Islet of Langerhans (tissue), 1 donor: ENCODE data around the gene ZBTB46.
"Not testable (repeated sequence)": the region's sequence is repeated elsewhere in the genome, so short reads cannot be mapped to it uniquely, and the experiment has no call there.

Source experiments
- FAIRE-seq: peaks from one replicate; lab custom pipeline; 2011; peaks lifted over from hg19 to GRCh38; lab: Jason Lieb, UNC

The ZBTB46 gene

DNA sequence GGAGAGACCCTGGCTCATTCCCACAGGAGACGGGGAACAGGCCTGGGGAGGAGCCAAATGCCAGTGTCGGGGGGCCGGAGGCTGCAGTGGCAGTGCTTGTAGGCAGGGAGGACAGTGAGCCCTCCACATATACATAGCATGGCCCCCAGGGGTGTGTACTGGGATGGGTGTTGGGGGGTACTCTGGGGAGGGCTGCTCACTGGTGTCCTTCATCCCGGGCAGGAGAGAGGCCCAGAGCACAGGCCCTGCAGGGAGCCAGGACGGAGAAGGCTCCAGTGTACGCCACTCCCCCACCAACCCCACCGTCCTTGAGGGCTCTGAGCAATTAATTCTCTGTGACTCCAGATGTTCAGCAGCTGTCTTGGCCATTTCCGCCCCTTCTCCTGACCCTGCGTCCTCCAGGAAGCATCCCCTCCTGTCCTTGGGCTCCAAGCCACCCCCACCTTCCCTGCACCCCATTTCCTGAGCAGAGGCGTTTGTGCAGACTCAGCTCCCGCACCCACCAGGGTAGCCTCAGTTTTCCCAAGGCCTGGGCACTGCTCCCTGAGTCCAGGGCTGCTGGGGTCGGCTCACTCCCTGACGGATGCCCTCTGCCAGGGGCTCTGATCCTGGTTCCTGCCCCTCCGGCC, 26.8 kb upstream of the ZBTB46 start:
- FAIRE-seq = no peak

GRCh38 chr20:63856098-63856511, 25.0 kb upstream of the ZBTB46 start:
- FAIRE-seq = no peak

DNA sequence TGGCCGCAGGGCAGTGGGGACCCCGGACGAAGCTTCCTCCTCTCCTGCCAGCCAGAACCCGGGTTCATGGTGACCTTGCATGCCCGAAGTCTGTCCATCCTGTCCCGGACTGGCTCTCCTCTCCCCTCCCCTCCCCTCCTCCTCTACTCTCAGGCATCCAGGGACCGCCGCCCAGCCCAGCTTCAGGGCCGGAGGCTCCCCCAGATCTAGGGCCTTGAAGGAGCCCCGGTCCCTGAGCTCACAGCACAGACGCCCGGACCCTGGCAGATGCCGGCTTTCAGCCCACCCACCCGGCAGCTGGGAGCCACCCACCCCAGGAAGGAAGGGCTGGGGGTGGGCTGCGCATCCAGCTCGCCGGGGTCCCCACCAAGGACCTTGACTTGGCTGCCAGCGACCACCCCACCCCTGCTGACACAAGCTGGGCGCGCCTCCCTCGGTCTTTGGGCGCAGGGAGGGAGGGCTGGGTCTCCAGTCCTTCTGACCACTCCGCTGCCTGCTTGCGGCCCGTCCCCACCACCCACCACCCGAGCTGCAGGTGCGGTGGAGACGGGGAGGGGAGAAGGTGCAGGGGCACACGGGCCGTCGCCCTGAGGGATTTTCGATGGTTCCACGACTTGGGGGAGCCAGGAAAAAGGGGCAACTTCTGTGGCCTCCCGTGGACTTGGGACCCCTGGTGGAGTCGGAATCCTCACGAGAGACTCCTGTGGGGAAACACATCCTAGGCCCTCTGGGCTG, 24.5 kb upstream of the ZBTB46 start:
- FAIRE-seq = no peak

DNA sequence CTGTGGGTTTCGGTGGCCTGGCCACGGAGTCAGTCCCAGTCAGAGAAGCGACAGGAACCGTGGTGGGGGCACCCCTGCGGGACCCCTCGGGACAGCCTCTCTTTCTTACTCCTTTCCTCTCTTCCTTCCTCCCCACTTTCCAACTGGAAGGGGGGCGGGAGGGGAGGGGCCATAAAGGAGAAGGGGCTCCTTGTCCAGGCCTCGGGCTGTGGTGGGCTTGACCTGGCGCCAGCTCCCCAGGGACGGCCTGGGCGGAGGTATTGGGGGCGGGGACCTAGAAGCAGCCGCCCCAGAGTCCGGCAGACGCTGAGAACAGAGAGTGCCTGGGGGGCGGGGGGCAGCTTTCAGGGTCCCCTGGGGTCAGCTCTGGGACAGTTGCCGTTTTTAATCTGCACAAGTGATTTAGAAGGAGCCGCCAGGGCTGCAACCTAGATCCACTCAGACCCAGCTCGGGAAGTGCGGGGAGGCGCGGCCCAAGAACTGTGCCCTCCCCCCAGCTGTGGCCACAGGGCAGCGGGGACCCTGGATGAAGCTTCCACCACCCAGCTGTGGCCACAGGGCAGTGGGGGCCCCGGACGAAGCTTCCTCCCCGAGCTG, 23.8 kb upstream of the ZBTB46 start:
- FAIRE-seq = no peak

GRCh38 chr20:63854069-63854765, 23.2 kb upstream of the ZBTB46 start:
- FAIRE-seq = no peak

DNA sequence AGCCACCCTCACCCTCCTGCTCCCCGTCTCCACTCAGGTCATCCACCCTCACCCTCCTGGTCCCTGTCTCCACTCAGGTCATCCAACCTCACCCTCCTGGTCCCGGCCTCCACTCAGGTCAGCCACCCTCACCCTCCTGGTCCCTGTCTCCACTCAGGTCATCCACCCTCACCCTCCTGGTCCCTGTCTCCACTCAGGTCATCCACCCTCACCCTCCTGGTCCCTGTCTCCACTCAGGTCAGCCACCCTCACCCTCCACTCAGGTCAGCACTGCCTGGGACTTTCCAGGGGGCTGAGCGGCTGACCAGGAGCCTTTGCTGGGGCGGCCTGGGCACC, 22.6 kb upstream of the ZBTB46 start:
- not testable (repeated sequence) for FAIRE-seq

DNA sequence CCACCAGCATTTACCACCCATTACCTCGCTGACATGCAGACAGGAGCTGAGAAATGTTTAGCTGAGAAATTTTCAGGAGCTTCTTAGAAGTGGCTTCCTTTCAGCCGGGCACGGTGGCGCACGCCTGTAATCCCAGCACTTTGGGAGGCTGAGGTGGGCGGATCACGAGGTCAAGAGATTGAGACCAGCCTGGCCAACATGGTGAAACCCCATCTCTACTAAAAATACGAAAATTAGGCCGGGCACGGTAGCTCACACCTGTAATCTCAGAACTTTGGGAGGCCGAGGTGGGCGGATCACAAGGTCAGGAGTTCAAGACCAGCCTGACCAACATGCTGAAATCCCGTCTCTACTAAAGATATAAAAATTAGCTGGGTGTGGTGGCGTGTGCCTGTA, 20.5 kb upstream of the ZBTB46 start:
- FAIRE-seq = not testable (repeated sequence)

GRCh38 chr20:63850689-63851547, 19.9 kb upstream of the ZBTB46 start:
- FAIRE-seq = no peak

DNA sequence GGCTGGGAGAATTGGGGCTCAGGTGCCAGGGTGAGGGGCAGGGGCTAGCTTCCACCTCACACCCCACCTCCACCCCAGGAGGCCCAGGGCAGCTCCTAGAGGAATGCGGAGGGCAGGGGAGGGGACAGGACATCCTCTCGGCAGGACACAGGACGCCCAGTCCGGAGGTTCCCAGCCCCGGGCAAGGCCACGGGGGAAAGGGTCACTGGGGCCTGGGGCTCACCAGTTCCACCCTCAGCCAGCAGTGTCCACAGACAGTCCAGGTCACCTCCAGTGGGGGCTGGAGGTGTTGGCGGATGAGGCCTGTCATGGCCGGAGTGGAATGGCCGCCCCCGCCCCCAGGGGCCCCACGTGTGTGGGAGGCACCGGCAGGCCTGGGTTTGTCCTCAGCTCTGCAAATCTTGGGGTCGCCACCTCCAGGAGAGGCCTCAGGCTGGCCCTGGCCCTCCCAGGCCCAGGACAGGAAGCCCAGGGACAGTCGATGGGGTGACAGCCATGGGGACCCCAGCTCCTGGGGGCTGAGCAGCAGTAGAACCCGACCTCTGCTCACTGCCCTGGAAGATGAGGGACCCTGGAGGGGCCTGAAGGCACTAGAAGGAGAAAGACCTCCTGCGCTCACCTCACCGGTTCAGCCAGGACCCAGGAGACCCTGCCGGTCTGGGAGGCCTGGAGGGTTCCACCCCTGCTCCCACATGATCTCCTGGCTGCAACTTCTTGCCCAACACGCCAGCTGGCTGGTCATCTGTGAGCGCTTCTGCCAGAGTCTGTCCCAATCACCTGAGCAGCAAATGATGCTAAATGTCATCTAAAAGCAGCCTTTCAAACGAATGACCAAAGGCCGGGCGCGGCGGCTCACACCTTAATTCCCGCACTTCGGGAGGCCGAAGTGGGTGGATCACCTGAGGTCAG, 17.2 kb upstream of the ZBTB46 start:
- no peak for FAIRE-seq

DNA sequence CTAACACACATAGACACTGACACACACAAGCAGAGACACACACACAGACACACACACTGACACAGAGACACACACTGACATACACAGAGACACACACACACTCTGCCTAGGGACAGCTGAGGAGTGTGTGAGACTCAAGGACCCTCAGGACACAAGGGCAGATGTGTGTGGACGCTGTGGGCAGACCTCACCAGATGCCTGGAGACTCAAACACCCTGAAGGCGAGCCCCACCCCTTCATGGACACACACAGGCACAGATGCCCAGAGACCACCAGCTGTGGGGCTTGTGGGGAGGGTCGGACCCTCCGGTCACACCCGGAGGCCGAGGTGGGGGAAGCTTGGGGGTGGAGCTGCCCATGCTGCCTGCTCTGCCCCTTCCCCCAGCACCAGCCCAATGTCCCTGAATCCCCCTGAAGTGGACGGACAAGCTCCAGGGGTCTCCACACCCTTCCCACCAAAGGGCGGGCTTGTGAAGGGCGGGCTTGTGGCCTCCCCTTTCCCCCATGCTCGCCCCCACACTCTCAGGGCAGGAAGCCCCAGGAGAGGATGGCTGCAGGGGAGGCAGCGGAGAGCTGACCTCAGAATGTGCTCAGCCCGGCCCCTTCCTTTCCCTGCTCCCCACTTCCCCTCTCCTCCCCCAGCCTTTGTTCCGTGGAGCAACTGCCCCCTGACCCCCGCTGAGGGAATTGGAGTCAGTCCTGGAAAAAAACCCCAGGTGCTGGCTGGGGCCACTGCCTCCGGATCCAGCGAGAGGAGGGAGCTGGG, 16.4 kb upstream of the ZBTB46 start:
- FAIRE-seq = no peak

DNA sequence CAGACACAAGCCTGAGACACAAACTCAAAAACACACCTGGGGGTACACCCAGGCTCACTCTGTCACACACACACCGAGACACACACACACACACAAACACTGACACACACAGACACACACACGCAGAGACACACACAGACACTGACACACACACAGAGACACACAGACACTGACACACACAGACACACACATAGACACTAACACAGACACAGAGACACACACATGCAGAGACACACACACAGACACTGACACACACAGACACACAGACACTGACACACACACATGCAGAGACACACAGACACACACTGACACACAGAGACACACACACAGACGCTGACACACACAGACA, 15.8 kb upstream of the ZBTB46 start:
- no peak for FAIRE-seq

GRCh38 chr20:63846128-63846771, 15.2 kb upstream of the ZBTB46 start:
- FAIRE-seq = no peak

DNA sequence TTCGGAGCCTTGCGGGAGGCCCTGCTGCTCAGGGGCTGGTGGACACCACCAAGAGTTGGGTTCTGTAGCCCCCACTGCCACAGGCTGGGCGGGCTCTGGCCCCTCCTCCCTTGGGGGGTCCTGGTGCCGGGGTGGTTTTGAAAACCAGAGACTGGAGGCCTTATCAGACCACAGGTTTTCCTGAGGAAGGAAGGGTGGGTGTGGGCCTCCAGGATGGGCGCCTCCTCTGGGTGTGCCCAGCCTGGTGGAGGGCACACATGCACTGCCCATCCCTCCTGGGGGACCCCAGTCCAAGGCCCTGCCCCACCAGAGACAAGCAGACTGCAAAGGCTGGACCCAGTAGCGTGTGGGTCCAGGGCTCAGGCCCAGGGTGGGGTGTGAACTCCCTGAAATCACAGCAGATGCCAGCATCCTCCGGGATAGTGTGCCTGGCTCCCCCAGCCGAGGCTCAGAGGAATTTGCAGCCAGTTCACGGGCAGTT, 13.5 kb upstream of the ZBTB46 start:
- no peak for FAIRE-seq

DNA sequence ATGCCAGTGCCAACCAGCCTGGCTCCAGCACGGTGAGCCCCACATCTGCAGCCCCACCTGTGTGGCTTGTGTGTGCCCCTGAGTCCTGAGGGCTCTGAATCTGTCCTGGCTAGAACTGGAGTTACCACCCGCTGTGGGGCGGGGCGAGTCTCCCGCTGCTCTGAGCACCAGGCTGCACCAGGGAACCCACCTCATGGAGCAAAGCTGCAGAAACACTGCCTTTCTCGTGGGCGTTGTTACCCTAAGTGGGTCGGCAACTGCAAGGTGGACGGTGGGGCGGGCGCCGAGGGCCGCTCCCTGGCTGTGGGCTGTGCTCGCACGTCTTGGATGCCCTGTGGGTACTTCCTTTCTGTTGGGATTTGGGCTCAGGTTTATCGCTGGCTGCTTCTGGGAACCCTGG, 12.7 kb upstream of the ZBTB46 start:
- FAIRE-seq = no peak

DNA sequence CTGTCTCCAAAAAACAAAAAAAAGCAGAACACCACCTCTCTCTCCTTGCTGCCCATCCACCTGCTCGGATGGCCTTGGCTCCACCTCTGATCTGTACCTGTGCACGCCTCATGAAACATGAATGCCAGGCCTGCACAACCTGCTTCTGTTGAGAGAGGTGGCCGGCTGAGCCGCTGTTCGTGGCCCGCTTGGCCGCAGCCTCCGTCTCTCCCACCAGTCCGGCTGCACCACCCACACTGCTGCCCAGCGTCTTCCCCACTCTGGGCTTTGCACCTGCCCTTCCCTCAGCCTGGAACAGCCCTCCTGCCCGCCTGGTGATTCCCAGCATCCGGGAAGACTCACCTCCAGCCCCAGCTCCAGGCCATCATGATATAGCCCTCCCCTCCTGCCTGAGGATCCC, 12.2 kb upstream of the ZBTB46 start:
- FAIRE-seq = no peak

- FAIRE-seq = no peak
These were observed 11.2 kb upstream of the ZBTB46 start for GRCh38 chr20:63842258-63842657.

DNA sequence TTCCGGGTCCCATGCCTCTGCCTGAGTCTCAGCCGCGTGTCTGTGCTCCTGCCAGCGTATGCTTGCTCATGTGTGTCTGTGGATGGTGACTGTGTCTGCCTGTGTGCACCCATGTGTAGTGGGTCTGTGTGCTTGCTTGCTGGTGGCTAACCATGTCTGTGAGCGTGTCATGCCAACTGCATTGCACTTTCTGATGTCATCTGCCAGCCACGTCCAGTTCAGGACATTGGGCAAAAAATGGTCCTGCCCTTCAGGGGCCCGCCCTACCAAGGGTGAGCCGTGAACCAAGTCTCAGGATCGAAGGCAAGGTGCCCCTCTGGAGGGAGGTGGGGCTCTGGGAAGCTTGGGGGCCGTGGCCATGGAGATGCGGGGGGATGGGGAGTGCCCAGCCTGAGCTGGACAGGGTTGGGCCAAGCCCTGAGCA, 9.4 kb upstream of the ZBTB46 start:
- FAIRE-seq = no peak

GRCh38 chr20:63839620-63840019, 8.6 kb upstream of the ZBTB46 start:
- no peak for FAIRE-seq

DNA sequence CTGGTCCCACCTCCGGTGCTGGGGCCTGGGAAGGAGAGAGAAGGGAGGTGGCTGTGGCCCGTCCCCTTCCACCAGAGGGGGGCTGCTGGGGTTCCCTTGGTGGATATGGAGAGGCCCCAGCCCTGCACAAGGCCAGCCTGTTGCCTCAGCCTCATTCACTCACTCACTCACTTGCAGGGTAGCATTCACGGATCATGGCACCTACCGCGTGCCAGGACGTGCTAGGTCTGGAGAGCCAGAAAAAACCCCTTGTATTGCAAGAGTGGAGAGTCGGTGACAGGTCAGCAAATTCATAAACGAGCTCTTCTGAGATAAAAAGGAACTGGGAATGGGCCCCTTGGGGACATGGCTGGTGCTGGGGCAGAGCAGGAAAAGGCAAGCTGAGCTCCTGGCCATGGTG, 6.4 kb upstream of the ZBTB46 start:
- no peak for FAIRE-seq
